DND-41 (cell line): ENCODE data around the gene SLC4A9.
"Not testable (repeated sequence)": the region's sequence is repeated elsewhere in the genome, so short reads cannot be mapped to it uniquely, and the experiment has no call there.

Experiments used
- ATAC-seq: fragments of 200-7000 bp; cut with Tn5 transposase; 3 replicates; pipeline ENCODE4 v1.9.1; 2021; ENCODE audit warnings: low read depth; ENCODE audit not compliant: insufficient read depth
- DNase-seq: peaks from one replicate; pipeline ENCODE4 v3.0.0-alpha.2; 2020
- H2AFZ ChIP-seq: 2 replicates; pipeline ENCODE4 v1.6.0; 2012; ENCODE audit warnings: low read depth, low read length
- H3K27ac ChIP-seq: 2 replicates; pipeline ENCODE4 v1.5.1; 2012; ENCODE audit warnings: low read length, inconsistent platforms
- H3K27me3 ChIP-seq: fragments of 200-600 bp; sonication (generic); 2 replicates; pipeline ENCODE4 v1.6.0; 2012; ENCODE audit warnings: low read length, mild to moderate bottlenecking, inconsistent platforms; ENCODE audit not compliant: insufficient read depth, poor library complexity
- H3K36me3 ChIP-seq: 2 replicates; pipeline ENCODE4 v1.5.1; 2012; ENCODE audit warnings: low read length, inconsistent platforms; ENCODE audit not compliant: insufficient read depth
- H3K4me1 ChIP-seq: 2 replicates; pipeline ENCODE4 v1.5.1; 2012; ENCODE audit warnings: mild to moderate bottlenecking, low read length; ENCODE audit not compliant: insufficient read depth
- H3K4me2 ChIP-seq: 2 replicates; pipeline ENCODE4 v1.6.0; 2012; ENCODE audit warnings: mild to moderate bottlenecking, moderate library complexity, low read length, inconsistent platforms; ENCODE audit not compliant: insufficient read depth
- H3K4me3 ChIP-seq, 2 experiments: fragments of 200-600 bp in 1 of 2; shearing (Covaris generic) in 1 of 2; 2 replicates each; pipeline ENCODE4 v1.5.1; 2012 to 2016; ENCODE audit warnings: inconsistent platforms in 2 of 2, low read length in 2 of 2, mild to moderate bottlenecking in 2 of 2, low read depth in 1 of 2, moderate library complexity in 1 of 2
- H3K79me2 ChIP-seq: 2 replicates; pipeline ENCODE4 v1.6.0; 2012; ENCODE audit warnings: low read length, inconsistent platforms; ENCODE audit not compliant: insufficient read depth
- H3K9ac ChIP-seq: 2 replicates; pipeline ENCODE4 v1.6.0; 2012; ENCODE audit warnings: low read depth, mild to moderate bottlenecking, inconsistent platforms, low read length, moderate library complexity
- H3K9me3 ChIP-seq: 2 replicates; pipeline ENCODE4 v1.5.1; 2012; ENCODE audit warnings: low read length, moderate library complexity, mild to moderate bottlenecking, inconsistent platforms; ENCODE audit not compliant: insufficient read depth, severe bottlenecking
- H4K20me1 ChIP-seq: 2 replicates; pipeline ENCODE4 v1.6.0; 2012; ENCODE audit warnings: low read length; ENCODE audit not compliant: insufficient read depth
- CTCF ChIP-seq: IDR thresholded peaks from 2 replicates; pipeline ENCODE4 v1.5.1; 2012; ENCODE audit warnings: borderline replicate concordance, low read length, moderate library complexity, mild to moderate bottlenecking; ENCODE audit not compliant: poor library complexity, severe bottlenecking; ENCODE audit errors: extremely low read depth
- EZH2 ChIP-seq: IDR thresholded peaks from 3 replicates; pipeline ENCODE4 v1.6.1; 2012; ENCODE audit warnings: borderline replicate concordance, low read depth, mild to moderate bottlenecking, moderate library complexity, low read length, inconsistent platforms; ENCODE audit not compliant: severe bottlenecking

Gene SLC4A9

GRCh38 chr5:140418862-140419520, 59.0 kb downstream of the SLC4A9 start:
- no peak overlapping the region for H3K4me2 ChIP-seq
- peaks cover 10% of the 10 kb centered on the region; the same call in 1 of the 2 replicates for H3K36me3 ChIP-seq
- no peak for TF ChIP-seq CTCF
- TF ChIP-seq EZH2: no peak
- H3K27me3 ChIP-seq: no peaks in the 10 kb centered on the region
- peaks cover 48% of the 10 kb centered on the region for H4K20me1 ChIP-seq
- H3K4me3 ChIP-seq: no peak overlapping the region
- H3K9me3 ChIP-seq: no peaks in the 10 kb centered on the region
- no peak overlapping the region for H3K9ac ChIP-seq
- H2AFZ ChIP-seq: no peak overlapping the region
- H3K4me1 ChIP-seq: no peaks in the 10 kb centered on the region
- ATAC-seq (no peak), DNase-seq (no peak)
- H3K27ac ChIP-seq: no peak overlapping the region
- H3K79me2 ChIP-seq: peaks cover 97% of the 10 kb centered on the region

- no peak overlapping the region for H3K4me2 ChIP-seq
- no peak overlapping the region for H2AFZ ChIP-seq
- no peaks in the 10 kb centered on the region for H3K4me1 ChIP-seq
- ATAC-seq (no peak), DNase-seq (no peak)
- no peak for TF ChIP-seq CTCF
- TF ChIP-seq EZH2: no peak
- peaks cover 97% of the 10 kb centered on the region for H3K79me2 ChIP-seq
- no peak overlapping the region for H3K4me3 ChIP-seq
- H3K9ac ChIP-seq: no peak overlapping the region
- H3K27me3 ChIP-seq: no peaks in the 10 kb centered on the region
- peaks cover 44% of the 10 kb centered on the region for H4K20me1 ChIP-seq
- peaks cover 2% of the 10 kb centered on the region for H3K36me3 ChIP-seq
- H3K9me3 ChIP-seq: no peaks in the 10 kb centered on the region
- H3K27ac ChIP-seq: no peak overlapping the region
Measured at GRCh38 chr5:140420226-140420570, 60.2 kb downstream of the SLC4A9 start.

- H3K4me1 ChIP-seq: no peaks in the 10 kb centered on the region
- peaks cover 98% of the 10 kb centered on the region for H3K79me2 ChIP-seq
- peaks cover 2% of the 10 kb centered on the region for H3K9me3 ChIP-seq
Measured at GRCh38 chr5:140420665-140421361, 60.8 kb downstream of the SLC4A9 start.

GRCh38 chr5:140421375-140421774, 61.4 kb downstream of the SLC4A9 start:
- Histone ChIP-seq H3K36me3 (peaks cover 12% of the 10 kb centered on the region), H3K79me2 (peaks cover 98% of the 10 kb centered on the region), H4K20me1 (peaks cover 44% of the 10 kb centered on the region)
- H3K4me3 ChIP-seq, H3K9me3 ChIP-seq, H3K27me3 ChIP-seq, DNase-seq, H3K9ac ChIP-seq, H3K4me2 ChIP-seq, H3K4me1 ChIP-seq, H3K27ac ChIP-seq, H2AFZ ChIP-seq, ATAC-seq: not testable (repeated sequence)

More at GRCh38 chr5:140420665-140421361, 60.8 kb downstream of the SLC4A9 start:
- Histone ChIP-seq H4K20me1 (peaks cover 44% of the 10 kb centered on the region), H3K27ac (no peak overlapping the region), H3K27me3 (no peaks in the 10 kb centered on the region), H3K9ac (no peak overlapping the region), H2AFZ (no peak overlapping the region), H3K4me2 (no peak overlapping the region), H3K4me3 (no peak overlapping the region), H3K36me3 (peaks cover 8% of the 10 kb centered on the region)
- TF ChIP-seq CTCF (no peak), EZH2 (no peak)
- ATAC-seq: no peak
- DNase-seq: no peak
